Stimulated activated CD4-positive, alpha-beta T cell treated with anti-CD3 and anti-CD28 coated beads, Interleukin-15, amount 100 ng/mL, for 48 hours (primary cell): Measurements from ENCODE around the gene NLRP7.

Experiments used
- DNase-seq, 2 donors: peaks; one replicate each; pipeline ENCODE4 v3.0.0-alpha.2; 2020; ENCODE audit warnings: low read depth in 2 of 2

NLRP7 gene

DNA sequence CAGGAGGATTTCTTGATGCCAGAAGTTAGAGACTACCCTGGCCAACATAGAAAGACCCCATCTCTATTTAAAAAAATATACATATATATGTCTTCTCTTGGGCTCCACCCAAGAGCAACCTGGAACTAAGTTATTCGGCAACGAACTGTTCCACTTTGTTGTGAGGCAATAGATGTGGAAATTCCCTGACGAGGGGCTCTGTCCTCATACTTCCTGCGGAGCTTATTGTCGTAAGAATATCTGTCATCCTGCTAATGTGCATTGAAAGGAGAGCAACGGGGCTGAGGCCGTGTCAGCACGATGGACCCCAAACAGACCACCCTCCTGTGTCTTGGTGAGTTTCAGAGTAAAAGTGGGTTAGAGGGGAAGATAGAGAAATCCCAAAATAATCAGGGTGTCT is 73.3 kb downstream of the NLRP7 start, which contains the start of gene FCAR:
Gene FCAR, plus strand, starts transcription at position 246 of the 400 bp plus-strand sequence. Its CDS starts 55 bp downstream, at position 301.
- DNase-seq = no peak
